ENCODE results near the gene RNU1-3. TPM values are rescaled to one million over a fixed set of nuclear protein-coding genes. Genes with fewer than 3 reads are reported as not detected.
A peak's percentile ranks its signal among the peaks of the same experiment; 100 is the strongest.
"Not testable (repeated sequence)": the region's sequence is repeated elsewhere in the genome, so short reads cannot be mapped to it uniquely, and the experiment has no call there.

The RNU1-3 gene
- total RNA-seq, 1 donor from 2014 or later = 1,438 TPM

DNA sequence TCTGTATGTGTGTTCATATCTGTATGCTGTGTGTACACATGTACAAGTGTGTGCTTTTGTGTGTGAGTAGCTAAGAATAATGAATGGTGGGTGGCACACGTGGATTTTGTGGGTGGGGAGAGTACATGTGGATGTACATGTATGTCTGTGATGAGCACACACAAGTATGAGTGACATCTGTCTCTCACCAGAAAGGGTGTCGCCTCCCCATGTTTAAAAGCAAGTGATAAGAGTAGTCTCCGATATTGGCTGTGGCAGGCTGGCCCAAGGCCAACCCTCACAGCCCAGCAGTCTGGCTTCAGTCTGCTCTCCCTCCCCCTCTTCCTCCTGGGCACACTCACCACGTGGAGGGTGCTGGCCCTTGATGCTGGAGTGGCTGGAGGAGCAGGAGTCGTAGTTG lies 36.9 kb upstream of the RNU1-3 start:
- H3K4me1 Mint-ChIP-seq (ENCODE audit: low read depth); H3K27me3 Mint-ChIP-seq (ENCODE audit: low read depth); H3K9me3 Mint-ChIP-seq (ENCODE audit: low read depth); DNase-seq (ENCODE audit: low spot score); H3K4me3 Mint-ChIP-seq (ENCODE audit: unreplicated experiment); H3K27ac Mint-ChIP-seq (ENCODE audit: unreplicated experiment); H3K36me3 Mint-ChIP-seq (ENCODE audit: low read depth): not testable (repeated sequence)

DNA sequence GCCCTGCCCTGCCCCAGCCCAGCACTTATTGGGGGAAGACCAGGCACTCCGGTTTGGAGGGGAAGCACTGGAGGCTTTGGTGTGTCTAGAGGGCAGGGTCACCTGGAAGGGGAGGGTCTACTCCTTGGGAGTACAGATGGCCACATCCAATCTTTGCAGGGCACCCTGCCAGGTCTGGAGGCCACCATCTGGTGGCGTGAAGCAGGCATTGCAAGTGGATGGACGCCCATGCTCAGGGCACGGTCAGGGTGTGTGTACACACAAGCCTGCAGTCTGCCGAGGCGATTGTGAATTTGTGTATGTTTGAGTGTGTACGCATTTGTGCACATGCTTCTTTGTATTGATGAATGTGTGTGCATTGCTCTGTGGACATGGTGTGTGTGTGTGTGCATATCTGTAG lies 36.4 kb upstream of the RNU1-3 start:
- H3K27ac Mint-ChIP-seq (ENCODE audit: unreplicated experiment) = not testable (repeated sequence)

DNA sequence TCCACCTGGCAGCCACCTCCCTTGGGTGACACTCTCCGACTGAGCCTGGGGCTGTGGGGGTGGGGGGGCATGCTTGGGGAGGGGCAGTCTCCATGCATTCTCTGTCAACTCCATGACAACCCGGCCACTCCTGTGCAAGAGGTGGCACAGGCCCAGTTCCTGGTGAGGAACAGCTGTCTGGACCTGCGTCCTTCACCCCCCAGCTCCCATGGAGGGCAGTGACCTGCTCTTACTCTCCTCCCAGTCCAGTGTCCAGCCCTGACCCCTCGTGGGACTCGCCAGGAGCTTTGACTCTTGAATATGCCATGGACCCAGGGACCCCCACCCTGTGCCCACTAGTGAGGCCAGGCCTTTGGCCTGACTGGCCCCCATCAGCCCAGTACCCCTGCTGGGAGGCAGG lies 35.5 kb upstream of the RNU1-3 start:
- H3K27ac Mint-ChIP-seq (ENCODE audit: unreplicated experiment); DNase-seq (ENCODE audit: low spot score); H3K36me3 Mint-ChIP-seq (ENCODE audit: low read depth); H3K9me3 Mint-ChIP-seq (ENCODE audit: low read depth); H3K27me3 Mint-ChIP-seq (ENCODE audit: low read depth); H3K4me1 Mint-ChIP-seq (ENCODE audit: low read depth); H3K4me3 Mint-ChIP-seq (ENCODE audit: unreplicated experiment): not testable (repeated sequence)

More for the DNA sequence above, 36.4 kb upstream of the RNU1-3 start:
- H3K4me3 Mint-ChIP-seq (ENCODE audit: unreplicated experiment); H3K9me3 Mint-ChIP-seq (ENCODE audit: low read depth); H3K4me1 Mint-ChIP-seq (ENCODE audit: low read depth); H3K36me3 Mint-ChIP-seq (ENCODE audit: low read depth); H3K27me3 Mint-ChIP-seq (ENCODE audit: low read depth); DNase-seq (ENCODE audit: low spot score): not testable (repeated sequence)
- TF ChIP-seq, protein P1, sequence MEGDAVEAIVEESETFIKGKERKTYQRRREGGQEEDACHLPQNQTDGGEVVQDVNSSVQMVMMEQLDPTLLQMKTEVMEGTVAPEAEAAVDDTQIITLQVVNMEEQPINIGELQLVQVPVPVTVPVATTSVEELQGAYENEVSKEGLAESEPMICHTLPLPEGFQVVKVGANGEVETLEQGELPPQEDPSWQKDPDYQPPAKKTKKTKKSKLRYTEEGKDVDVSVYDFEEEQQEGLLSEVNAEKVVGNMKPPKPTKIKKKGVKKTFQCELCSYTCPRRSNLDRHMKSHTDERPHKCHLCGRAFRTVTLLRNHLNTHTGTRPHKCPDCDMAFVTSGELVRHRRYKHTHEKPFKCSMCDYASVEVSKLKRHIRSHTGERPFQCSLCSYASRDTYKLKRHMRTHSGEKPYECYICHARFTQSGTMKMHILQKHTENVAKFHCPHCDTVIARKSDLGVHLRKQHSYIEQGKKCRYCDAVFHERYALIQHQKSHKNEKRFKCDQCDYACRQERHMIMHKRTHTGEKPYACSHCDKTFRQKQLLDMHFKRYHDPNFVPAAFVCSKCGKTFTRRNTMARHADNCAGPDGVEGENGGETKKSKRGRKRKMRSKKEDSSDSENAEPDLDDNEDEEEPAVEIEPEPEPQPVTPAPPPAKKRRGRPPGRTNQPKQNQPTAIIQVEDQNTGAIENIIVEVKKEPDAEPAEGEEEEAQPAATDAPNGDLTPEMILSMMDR (IDR thresholded peaks at IDR 0.05) = peak; percentile 21

DNA sequence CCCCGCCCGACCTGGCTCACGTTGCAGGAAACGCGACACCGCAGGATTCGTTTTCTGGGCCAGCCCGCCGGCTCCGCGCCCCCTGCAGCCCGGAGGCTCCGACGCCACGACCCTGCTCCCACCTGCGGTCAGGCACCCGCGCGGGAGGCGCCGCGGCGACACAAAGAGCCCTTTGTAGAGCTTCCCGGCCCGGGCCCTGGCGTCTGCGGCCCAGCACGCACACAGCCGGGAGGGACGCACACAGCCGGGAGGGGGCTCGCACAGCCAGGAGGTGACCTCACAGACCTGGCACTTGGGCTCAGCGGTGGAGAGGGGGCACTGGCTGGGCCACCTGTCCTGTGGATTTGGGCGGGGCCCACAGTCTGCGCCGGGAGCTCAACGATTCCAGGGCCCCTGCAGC lies 34.4 kb upstream of the RNU1-3 start:
- H3K27me3 Mint-ChIP-seq (ENCODE audit: low read depth) = not testable (repeated sequence)

DNA sequence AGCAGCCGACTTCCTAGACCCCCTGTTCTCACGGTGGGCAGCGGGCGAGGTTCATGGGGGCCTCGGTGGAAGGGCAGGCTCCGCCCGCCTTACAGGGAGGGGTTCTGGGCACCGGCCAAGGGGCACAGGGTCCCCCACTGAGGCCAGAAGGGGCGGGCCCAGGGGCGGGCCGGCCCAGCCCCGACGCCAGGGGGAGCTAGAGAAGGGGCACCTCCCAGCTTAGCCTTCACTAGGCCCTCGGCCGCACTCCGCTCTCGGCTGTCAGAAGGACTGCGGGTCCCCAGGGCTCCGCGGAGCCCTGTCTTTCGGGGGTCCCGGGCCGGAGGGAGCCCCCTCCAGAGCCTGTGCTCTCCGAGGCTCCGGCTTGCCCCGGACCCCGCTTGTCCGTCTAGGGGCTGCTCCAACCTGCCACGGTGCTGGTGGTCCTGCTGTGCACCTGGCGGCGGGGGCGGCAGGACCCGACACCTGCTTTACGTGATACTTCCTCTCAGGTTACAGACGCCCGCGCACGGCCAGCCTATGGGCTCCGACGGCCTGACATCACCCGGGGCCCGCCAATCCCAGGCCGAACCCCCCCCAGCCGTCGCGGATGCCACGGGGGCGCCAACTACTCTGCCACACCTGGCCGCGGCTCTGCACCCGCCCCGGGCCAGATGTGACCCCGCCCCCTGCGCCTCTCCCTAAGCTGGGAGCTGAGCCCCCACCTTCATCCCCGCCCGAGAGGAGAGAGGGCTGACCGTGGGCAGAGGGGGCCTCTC lies 33.6 kb upstream of the RNU1-3 start:
- not testable (repeated sequence) for H3K4me1 Mint-ChIP-seq (ENCODE audit: low read depth); H3K36me3 Mint-ChIP-seq (ENCODE audit: low read depth); H3K9me3 Mint-ChIP-seq (ENCODE audit: low read depth); DNase-seq (ENCODE audit: low spot score); H3K4me3 Mint-ChIP-seq (ENCODE audit: unreplicated experiment); H3K27ac Mint-ChIP-seq (ENCODE audit: unreplicated experiment); H3K27me3 Mint-ChIP-seq (ENCODE audit: low read depth)

More for the DNA sequence above, 34.4 kb upstream of the RNU1-3 start:
- H3K36me3 Mint-ChIP-seq (ENCODE audit: low read depth); DNase-seq (ENCODE audit: low spot score); H3K27ac Mint-ChIP-seq (ENCODE audit: unreplicated experiment); H3K9me3 Mint-ChIP-seq (ENCODE audit: low read depth); H3K4me3 Mint-ChIP-seq (ENCODE audit: unreplicated experiment); H3K4me1 Mint-ChIP-seq (ENCODE audit: low read depth): not testable (repeated sequence)

DNA sequence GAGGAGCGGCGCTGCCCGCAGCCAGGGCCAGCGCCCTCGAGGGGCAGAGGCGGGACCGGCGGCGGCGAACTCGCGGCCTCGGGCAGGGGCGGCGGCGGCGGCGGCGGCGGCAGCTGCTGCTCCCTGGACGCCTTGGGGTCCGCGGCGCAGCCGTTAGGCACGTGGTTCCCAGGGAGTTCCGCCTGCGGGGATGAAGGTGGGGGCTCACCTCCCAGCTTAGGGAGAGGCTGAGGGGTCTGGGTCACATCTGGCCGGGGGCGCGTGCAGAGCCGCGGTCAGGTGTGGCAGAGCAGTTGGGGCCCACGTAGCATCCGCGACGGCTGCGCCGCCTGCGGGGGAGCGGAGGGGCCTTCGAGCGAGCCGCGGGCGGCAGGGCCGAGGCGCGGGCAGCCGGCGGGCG lies 32.7 kb upstream of the RNU1-3 start:
- not testable (repeated sequence) for H3K27me3 Mint-ChIP-seq (ENCODE audit: low read depth); H3K4me3 Mint-ChIP-seq (ENCODE audit: unreplicated experiment); H3K4me1 Mint-ChIP-seq (ENCODE audit: low read depth)

DNA sequence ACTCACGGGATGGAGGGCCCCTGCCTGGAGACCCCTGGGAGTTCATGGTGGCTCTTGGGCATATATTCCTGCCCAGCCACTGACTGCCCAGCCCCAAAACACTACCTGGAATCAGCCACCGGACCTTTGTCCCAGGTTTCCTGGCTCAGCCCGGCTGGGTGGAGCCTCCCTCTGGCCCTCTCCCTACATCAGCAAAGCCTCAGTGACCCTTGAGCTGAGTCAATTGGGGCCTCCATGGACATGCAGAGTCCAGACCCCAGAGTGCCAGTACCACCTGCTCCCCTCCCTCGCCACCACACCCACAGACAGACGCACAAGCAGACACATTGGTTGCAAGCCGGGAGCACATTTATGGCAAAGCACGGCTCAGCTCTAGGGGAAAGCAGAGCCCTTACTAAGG lies 30.4 kb upstream of the RNU1-3 start:
- H3K9me3 Mint-ChIP-seq (ENCODE audit: low read depth); H3K27me3 Mint-ChIP-seq (ENCODE audit: low read depth); H3K27ac Mint-ChIP-seq (ENCODE audit: unreplicated experiment); DNase-seq (ENCODE audit: low spot score); H3K4me1 Mint-ChIP-seq (ENCODE audit: low read depth); H3K36me3 Mint-ChIP-seq (ENCODE audit: low read depth); H3K4me3 Mint-ChIP-seq (ENCODE audit: unreplicated experiment): not testable (repeated sequence)

More for the DNA sequence above, 32.7 kb upstream of the RNU1-3 start:
- not testable (repeated sequence) for H3K9me3 Mint-ChIP-seq (ENCODE audit: low read depth); DNase-seq (ENCODE audit: low spot score); H3K36me3 Mint-ChIP-seq (ENCODE audit: low read depth); H3K27ac Mint-ChIP-seq (ENCODE audit: unreplicated experiment)

DNA sequence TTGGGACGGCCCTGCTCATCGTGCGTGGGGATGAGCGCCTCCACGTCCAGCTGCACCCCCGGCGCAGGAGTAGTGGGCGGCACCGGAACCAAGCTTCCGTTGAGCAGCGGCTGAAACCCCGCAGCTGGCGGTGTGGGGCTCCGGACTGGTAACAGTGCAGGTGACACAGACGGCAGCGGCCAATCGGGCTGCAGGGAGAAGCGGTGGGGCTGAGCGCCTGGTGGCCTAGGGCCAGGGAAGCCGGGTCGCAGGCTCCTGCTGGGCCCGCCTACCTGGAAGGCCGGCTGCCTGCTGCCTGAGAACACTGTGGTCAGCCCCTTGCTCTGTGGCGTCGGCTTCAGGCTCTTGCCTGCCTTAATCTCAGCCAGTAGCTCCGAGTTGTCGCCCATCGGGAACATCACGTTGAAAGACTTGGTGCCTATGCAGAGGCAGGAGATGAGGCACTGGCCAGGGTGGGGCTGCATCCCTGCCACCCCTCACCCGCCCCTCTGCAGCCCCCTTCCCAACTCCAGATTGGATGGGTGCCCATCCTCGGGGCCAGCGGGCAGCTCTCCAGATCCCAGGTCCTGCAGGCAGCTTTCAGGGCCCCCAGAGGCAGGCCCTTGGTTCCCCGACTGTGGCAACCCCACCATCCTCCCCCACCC lies 29.9 kb upstream of the RNU1-3 start:
- H3K4me3 Mint-ChIP-seq (ENCODE audit: unreplicated experiment); H3K9me3 Mint-ChIP-seq (ENCODE audit: low read depth); H3K36me3 Mint-ChIP-seq (ENCODE audit: low read depth); DNase-seq (ENCODE audit: low spot score); H3K27ac Mint-ChIP-seq (ENCODE audit: unreplicated experiment); H3K27me3 Mint-ChIP-seq (ENCODE audit: low read depth); H3K4me1 Mint-ChIP-seq (ENCODE audit: low read depth): not testable (repeated sequence)

DNA sequence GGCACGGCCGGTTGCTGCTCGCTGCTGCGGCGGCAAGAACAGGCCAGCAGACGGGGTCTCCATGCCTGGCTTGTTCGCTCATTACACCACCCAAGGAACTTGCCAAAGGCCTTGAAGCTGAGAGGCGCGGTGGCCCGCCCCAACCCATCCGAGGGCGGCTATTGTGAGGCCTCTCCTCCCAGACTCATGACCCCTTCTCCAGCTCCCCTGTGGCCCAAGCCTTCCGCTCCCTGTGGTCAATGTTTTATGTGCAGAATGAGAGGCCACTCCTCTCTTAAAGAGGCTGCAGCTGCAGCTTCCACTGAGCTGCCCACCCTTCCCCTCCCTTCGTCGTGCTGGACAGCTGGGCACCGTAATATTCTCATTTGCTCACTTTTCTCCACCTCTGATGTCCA lies 27.6 kb upstream of the RNU1-3 start:
- H3K4me3 Mint-ChIP-seq (ENCODE audit: unreplicated experiment); H3K27me3 Mint-ChIP-seq (ENCODE audit: low read depth); H3K9me3 Mint-ChIP-seq (ENCODE audit: low read depth); DNase-seq (ENCODE audit: low spot score); H3K36me3 Mint-ChIP-seq (ENCODE audit: low read depth); H3K4me1 Mint-ChIP-seq (ENCODE audit: low read depth); H3K27ac Mint-ChIP-seq (ENCODE audit: unreplicated experiment): not testable (repeated sequence)

DNA sequence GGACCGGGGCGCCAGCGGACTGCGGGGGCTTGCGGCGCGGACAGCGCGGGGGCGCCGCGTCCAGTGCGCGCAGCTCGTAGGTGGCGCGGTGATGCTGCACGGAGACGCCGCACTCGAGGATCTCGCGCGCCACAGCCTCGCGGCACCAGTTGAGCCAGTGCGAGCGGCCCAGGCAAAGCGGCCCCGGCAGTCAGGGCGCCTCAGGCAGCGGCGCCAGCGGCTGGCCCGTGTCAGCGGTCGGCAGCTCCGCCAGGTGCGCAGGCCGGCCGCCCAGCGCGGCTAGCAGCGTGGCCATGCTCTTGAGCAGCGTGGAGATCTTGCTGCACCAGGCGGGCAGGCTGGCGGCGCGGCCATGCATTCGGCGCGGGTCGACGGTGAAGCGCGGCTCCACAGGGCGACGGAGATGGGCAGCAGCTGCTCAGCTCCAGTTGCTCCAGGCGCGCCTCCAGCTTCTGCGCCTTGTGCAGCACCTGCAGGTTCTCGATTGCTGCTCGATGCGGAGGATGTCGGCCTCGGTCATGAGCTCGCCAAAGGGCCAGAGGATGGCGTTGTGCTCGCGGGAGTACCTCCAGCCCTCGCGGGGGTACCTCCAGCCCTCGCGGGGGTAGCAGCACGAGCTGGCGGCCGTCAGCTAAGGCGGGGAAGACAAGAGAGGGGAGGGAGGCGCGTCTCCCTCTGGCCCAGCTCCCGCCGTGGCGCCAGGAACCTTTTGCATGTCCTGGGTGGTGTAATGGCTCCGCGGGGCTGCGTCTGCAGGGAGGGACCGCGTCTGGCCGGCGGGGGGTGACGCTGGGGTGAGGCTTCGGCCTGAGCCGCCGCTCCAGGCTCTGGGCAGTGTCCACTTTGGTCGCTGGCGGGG lies 26.9 kb upstream of the RNU1-3 start:
- H3K36me3 Mint-ChIP-seq (ENCODE audit: low read depth); H3K4me3 Mint-ChIP-seq (ENCODE audit: unreplicated experiment); H3K27ac Mint-ChIP-seq (ENCODE audit: unreplicated experiment); H3K4me1 Mint-ChIP-seq (ENCODE audit: low read depth); DNase-seq (ENCODE audit: low spot score); H3K9me3 Mint-ChIP-seq (ENCODE audit: low read depth); H3K27me3 Mint-ChIP-seq (ENCODE audit: low read depth): not testable (repeated sequence)

DNA sequence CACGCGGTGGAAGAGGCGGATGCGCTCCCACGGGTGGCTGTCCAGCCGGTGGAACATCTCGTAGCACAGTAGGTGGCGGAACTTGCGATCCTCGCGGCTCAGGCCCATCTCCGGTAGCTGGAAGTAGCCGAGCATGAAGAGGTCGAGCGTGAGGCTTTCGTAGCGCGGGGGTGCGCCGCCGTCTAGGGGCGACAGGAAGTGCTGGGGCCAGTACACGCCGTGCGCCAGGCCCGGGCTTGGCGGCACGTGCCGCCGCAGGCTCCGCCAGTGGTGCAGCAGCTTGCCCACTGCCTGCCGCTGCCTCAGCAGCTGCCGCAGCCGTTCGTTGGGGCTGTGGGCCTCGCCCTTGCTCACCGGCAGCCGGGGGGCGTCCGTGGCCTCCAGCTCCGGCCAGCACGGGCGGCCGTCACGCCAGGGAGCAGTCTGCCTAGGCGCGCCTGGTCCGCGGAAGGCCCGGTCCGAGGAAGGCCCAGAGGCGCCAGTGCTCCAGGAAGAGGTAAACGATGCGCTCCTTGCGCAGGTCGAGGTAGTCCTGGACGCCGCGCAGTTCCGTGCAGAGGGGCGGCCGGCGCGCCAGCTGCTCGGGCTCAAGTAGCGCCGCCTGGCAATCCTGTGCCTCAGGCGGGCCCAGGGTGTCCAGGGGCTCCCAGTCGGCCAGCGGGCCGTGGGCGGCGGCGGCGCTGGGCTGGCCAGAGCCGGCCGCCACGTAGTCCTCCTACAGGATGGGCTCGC lies 26.1 kb upstream of the RNU1-3 start:
- not testable (repeated sequence) for H3K4me3 Mint-ChIP-seq (ENCODE audit: unreplicated experiment); DNase-seq (ENCODE audit: low spot score); H3K27ac Mint-ChIP-seq (ENCODE audit: unreplicated experiment); H3K36me3 Mint-ChIP-seq (ENCODE audit: low read depth); H3K27me3 Mint-ChIP-seq (ENCODE audit: low read depth); H3K4me1 Mint-ChIP-seq (ENCODE audit: low read depth); H3K9me3 Mint-ChIP-seq (ENCODE audit: low read depth)

Data from chondrocyte (in vitro differentiated cells).